GM18502 (cell line): ENCODE results near the gene VPS37C.
"Not testable (repeated sequence)": the region's sequence is repeated elsewhere in the genome, so short reads cannot be mapped to it uniquely, and the experiment has no call there.

Experiments
- ATAC-seq: cut with Tn5 transposase; IDR thresholded peaks from one replicate; pipeline ENCODE4 v1.9.1; 2021; ENCODE audit warnings: mild to moderate bottlenecking; ENCODE audit not compliant: unreplicated experiment, poor library complexity

Gene VPS37C

GRCh38 chr11:61161190-61162091, at the start of gene VPS37C:
Gene VPS37C (minus strand): TSS chr11:61161426. CDS start chr11:61138829, 22,597 bp downstream.
- ATAC-seq, result peak; percentile 77

GRCh38 chr11:61210629-61211028, 49.4 kb upstream of the VPS37C start:
- not testable (repeated sequence) for ATAC-seq

GRCh38 chr11:61207636-61208310, 46.5 kb upstream of the VPS37C start:
- not testable (repeated sequence) for ATAC-seq

- ATAC-seq, result not testable (repeated sequence)
Observed at GRCh38 chr11:61204502-61205059, 43.4 kb upstream of the VPS37C start.

GRCh38 chr11:61203873-61204272, 42.6 kb upstream of the VPS37C start:
- not testable (repeated sequence) for ATAC-seq

GRCh38 chr11:61202950-61203746, 41.9 kb upstream of the VPS37C start, which contains the start of gene PGA3:
Gene PGA3 (plus strand): TSS chr11:61203515. CDS start chr11:61203565, 50 bp downstream.
- not testable (repeated sequence) for ATAC-seq

- no peak for ATAC-seq
Observed at GRCh38 chr11:61201476-61201875, 40.2 kb upstream of the VPS37C start.

- ATAC-seq, result no peak
Observed at GRCh38 chr11:61198948-61199523, 37.8 kb upstream of the VPS37C start.

- ATAC-seq, result no peak
Observed at GRCh38 chr11:61198361-61198760, 37.1 kb upstream of the VPS37C start.

GRCh38 chr11:61195719-61196118, 34.5 kb upstream of the VPS37C start:
- ATAC-seq, result no peak

GRCh38 chr11:61194981-61195695, 33.9 kb upstream of the VPS37C start:
- no peak for ATAC-seq

GRCh38 chr11:61194169-61194671, 33.0 kb upstream of the VPS37C start:
- ATAC-seq, result no peak

GRCh38 chr11:61193596-61193995, 32.4 kb upstream of the VPS37C start:
- no peak for ATAC-seq

GRCh38 chr11:61189933-61190332, 28.7 kb upstream of the VPS37C start:
- no peak for ATAC-seq

- no peak for ATAC-seq
Observed at GRCh38 chr11:61187505-61188130, 26.4 kb upstream of the VPS37C start.

GRCh38 chr11:61186504-61186903, 25.3 kb upstream of the VPS37C start:
- ATAC-seq, result no peak

- no peak for ATAC-seq
Observed at GRCh38 chr11:61183645-61184044, 22.4 kb upstream of the VPS37C start.

- no peak for ATAC-seq
Observed at GRCh38 chr11:61181489-61181888, 20.3 kb upstream of the VPS37C start.

- ATAC-seq, result not testable (repeated sequence)
Observed at GRCh38 chr11:61180205-61180604, 19.0 kb upstream of the VPS37C start.
